Activated T-helper 2 cell treated with anti-CD3 and anti-CD28 coated beads, Interferon-gamma antibody, Interleukin-2, Interleukin-4, amounts not matched to agents 10 μg/mL and 5 μg/mL and 100 μg/mL, durations not matched to agents 14 hours and 24 hours and 36 hours (primary cell): Measurements from ENCODE around the gene CNOT1. TPM values are rescaled to one million over a fixed set of nuclear protein-coding genes. Genes with fewer than 3 reads are reported as not detected.

ENCODE experiments used
- DNase-seq: peaks from one replicate; pipeline ENCODE4 v3.0.0; 2021; ENCODE audit warnings: low spot score
- H3K27ac Mint-ChIP-seq: one replicate; pipeline ENCODE4 v1.8.0; 2021; ENCODE audit warnings: mixed read lengths
- H3K27me3 Mint-ChIP-seq: one replicate; pipeline ENCODE4 v1.8.0; 2021; ENCODE audit warnings: low read depth, mixed read lengths
- H3K36me3 Mint-ChIP-seq: one replicate; pipeline ENCODE4 v1.8.0; 2021; ENCODE audit warnings: low read depth, mixed read lengths
- H3K4me1 Mint-ChIP-seq: one replicate; pipeline ENCODE4 v1.8.0; 2021; ENCODE audit warnings: low read depth, mixed read lengths
- H3K4me3 Mint-ChIP-seq: one replicate; pipeline ENCODE4 v1.8.0; 2021; ENCODE audit warnings: low read depth, mild to moderate bottlenecking, moderate library complexity, mixed read lengths
- H3K9me3 Mint-ChIP-seq: one replicate; pipeline ENCODE4 v1.8.0; 2021; ENCODE audit warnings: mixed read lengths
- intact Hi-C: fragments of 100-400 bp; cut with micrococcal nuclease; formaldehyde crosslinking; loops from one replicate; pipeline ENCODE4 v1.15.1; 2023
- total RNA-seq: library from RNA; stranded (reverse); gene quantifications from 2 replicates; pipeline ENCODE4 v1.2.3, GENCODE V29; 2022

The CNOT1 gene
- total RNA-seq, 1 donor from 2014 or later = 264 TPM

DNA sequence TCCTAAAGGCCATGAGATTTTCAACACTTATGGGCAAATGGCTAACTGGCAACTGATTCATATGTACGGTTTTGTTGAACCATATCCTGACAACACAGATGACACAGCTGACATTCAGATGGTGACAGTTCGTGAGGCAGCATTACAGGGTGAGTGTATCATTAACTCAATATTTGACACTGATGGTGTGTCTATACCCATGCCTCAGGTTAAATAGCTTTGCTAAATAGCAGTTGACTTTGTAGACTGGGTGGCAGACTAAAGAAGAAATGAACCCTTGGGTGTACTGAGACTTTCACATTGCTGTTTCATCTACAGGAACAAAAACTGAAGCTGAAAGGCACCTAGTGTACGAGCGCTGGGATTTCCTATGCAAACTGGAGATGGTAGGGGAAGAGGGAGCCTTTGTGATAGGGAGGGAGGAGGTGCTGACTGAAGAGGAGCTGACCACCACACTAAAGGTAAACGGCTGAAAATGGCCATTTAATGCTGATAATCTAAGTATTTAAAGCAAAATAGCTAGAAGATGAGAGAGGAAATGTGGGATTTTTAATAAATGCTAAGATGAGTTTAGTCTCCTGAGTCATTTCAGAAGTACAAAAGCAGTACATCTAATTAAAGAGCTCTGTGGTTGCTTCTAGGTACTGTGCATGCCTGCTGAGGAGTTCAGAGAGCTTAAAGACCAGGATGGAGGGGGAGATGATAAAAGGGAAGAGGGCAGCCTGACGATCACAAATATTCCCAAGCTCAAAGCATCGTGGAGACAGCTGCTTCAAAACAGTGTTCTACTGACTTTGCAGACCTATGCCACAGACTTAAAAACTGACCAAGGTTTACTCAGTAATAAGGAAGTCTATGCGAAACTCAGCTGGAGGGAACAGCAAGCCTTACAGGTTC, 111.3 kb downstream of the CNOT1 start:
- Mint-ChIP-seq H3K27ac (no peak overlapping the region), H3K36me3 (peaks cover 53% of the 10 kb centered on the region)
- intact Hi-C loops = loop anchor here (5.0 kb wide), 1 partner anchor 214 kb away; the partner anchor contains the start of gene GOT2

DNA sequence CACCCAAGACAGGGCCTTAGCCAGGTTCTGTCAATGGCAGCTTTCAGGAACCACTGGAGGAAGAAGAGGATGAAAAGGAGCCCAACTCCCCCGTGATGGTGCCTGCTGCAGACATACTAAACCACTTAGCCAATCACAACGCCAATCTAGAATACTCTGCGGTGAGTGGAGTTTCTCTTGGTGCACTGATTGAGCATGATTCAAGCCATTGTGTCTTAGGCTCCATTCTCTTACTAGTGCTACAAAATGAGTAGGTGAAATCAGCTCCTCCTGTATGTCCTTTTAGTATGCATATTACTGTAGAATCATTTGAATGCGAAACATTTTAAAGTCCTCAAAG, 112.9 kb downstream of the CNOT1 start:
- H3K4me3 Mint-ChIP-seq = peak overlapping the region; percentile 77
- intact Hi-C loops = loop anchor here (5.0 kb wide), 1 partner anchor 216 kb away; the partner anchor contains the start of gene GOT2
- H3K27me3 Mint-ChIP-seq = no peaks in the 10 kb centered on the region
- peaks cover 43% of the 10 kb centered on the region for H3K36me3 Mint-ChIP-seq
- H3K9me3 Mint-ChIP-seq = no peaks in the 10 kb centered on the region
- H3K27ac Mint-ChIP-seq = no peak overlapping the region
- H3K4me1 Mint-ChIP-seq = peaks cover 31% of the 10 kb centered on the region
- no peak for DNase-seq

More for the DNA sequence above, 111.3 kb downstream of the CNOT1 start:
- DNase-seq = no peak
- peaks cover 31% of the 10 kb centered on the region for H3K4me1 Mint-ChIP-seq
- no peaks in the 10 kb centered on the region for H3K27me3 Mint-ChIP-seq
- H3K9me3 Mint-ChIP-seq = no peaks in the 10 kb centered on the region
- H3K4me3 Mint-ChIP-seq = no peak overlapping the region

DNA sequence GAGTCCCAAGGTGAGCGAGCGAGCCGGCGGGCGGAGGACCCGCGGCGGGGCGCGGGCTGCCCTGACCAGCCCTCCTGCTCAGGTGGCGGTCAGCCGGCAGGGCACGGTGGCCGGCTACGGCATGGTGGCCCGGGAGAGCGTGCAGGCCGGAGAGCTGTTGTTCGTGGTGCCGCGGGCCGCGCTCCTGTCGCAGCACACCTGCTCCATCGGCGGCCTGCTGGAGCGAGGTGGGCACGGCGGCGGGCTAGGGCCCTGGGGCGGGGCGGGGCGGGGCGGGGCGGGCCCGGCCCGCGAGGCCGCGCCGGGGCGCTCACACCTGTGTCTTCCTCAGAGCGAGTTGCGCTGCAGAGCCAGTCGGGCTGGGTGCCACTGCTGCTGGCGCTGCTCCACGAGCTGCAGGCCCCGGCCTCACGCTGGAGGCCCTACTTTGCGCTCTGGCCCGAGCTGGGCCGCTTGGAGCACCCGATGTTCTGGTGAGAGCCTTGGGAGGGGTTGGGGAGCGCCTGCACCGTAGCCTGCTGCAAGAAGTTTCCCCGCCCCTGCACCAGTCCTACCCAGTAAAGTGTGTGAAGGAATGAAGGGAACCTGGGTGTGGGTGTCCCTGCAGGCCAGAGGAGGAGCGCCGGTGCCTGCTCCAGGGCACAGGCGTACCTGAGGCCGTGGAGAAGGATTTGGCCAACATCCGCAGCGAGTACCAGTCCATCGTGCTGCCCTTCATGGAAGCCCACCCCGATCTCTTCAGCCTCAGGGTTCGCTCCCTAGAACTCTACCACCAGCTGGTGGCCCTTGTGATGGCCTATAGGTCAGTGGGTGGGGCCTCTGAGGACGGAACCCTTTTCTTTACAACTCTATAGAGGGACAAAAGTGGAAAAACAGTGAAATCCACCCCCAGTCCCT, 113.5 kb downstream of the CNOT1 start:
- Mint-ChIP-seq H3K27me3 (no peaks in the 10 kb centered on the region), H3K4me3 (peak overlapping the region; percentile 86), H3K4me1 (peaks cover 31% of the 10 kb centered on the region), H3K9me3 (no peaks in the 10 kb centered on the region), H3K27ac (no peak overlapping the region), H3K36me3 (peaks cover 38% of the 10 kb centered on the region)
- intact Hi-C loops = loop anchor here (1.0 to 5.0 kb wide), 2 partner anchors 114 to 216 kb away; partner anchors contain the start of gene GOT2
- peak; percentile 28 for DNase-seq

DNA sequence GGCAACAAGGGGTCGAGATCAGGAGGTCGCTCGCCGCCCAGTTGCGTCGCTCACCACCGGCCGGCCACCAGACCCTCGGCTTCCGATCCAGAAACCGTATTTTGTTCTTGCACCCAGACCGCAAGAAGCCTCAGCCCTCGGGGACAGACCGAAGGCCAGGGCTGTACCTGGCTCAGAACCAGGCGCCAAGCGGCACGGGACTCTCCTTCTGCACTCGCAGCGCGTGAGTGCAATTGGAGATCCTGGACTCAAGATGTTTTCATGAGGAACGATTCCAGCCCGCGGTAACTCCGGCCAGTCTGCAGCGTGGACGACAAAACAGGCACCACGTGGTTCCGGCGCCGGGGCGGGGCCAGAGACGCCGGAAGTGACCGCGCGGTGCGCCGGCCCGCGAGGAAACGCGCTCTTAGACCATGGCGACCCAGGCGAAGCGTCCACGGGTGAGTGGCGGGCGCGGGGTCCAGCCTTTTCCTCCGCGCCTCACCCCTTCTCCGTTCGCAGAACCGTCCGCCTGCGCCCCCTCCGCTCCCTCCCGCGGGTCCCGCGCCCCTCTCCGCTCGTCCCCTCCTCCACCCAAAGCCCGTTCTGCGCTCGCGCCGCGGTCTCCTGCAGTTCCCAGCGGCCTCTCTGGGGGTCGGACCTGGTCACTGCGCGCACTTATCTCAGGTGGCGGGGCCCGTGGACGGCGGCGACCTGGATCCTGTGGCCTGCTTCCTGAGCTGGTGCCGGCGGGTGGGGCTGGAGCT, 114.3 kb downstream of the CNOT1 start, which contains the start of gene SETD6:
Gene SETD6, plus strand, starts transcription at position 393 of the 746 bp plus-strand sequence. Its CDS starts 21 bp downstream, at position 414.
- Mint-ChIP-seq H3K27ac (peak within 1 kb of the TSS; percentile 73), H3K4me3 (peak within 1 kb of the TSS; percentile 86), H3K27me3 (no peaks in the 10 kb centered on the region), H3K36me3 (peaks cover 30% of the 10 kb centered on the region), H3K4me1 (peaks cover 31% of the 10 kb centered on the region), H3K9me3 (no peaks in the 10 kb centered on the region)
- DNase-seq = peak; percentile 70
- intact Hi-C loops = loop anchor here (1.0 to 5.0 kb wide), 2 partner anchors 115 to 217 kb away; partner anchors contain the start of gene GOT2

DNA sequence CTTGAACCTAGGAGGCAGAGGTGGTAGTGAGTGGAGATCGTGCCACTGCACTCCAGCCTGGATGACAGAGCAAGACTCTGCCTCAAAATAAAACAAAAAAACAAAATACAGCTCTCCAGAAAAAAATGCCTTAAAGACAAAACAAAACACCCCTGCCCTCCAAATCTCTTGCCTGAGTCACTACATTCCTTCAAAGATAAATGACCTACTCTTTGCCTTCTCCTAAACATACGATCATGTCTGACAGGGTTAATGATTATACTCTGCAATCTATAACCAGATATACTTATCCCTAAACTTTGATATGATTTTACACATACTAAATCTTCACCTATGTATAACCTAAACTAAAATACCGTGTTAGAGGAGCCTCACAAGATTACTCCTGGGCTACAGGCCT, 115.8 kb downstream of the CNOT1 start:
- intact Hi-C loops = no loop called here
- DNase-seq = no peak
- Mint-ChIP-seq H3K4me1 (peaks cover 25% of the 10 kb centered on the region), H3K9me3 (no peaks in the 10 kb centered on the region), H3K27me3 (no peaks in the 10 kb centered on the region), H3K4me3 (no peak overlapping the region), H3K27ac (no peak overlapping the region), H3K36me3 (peaks cover 18% of the 10 kb centered on the region)

DNA sequence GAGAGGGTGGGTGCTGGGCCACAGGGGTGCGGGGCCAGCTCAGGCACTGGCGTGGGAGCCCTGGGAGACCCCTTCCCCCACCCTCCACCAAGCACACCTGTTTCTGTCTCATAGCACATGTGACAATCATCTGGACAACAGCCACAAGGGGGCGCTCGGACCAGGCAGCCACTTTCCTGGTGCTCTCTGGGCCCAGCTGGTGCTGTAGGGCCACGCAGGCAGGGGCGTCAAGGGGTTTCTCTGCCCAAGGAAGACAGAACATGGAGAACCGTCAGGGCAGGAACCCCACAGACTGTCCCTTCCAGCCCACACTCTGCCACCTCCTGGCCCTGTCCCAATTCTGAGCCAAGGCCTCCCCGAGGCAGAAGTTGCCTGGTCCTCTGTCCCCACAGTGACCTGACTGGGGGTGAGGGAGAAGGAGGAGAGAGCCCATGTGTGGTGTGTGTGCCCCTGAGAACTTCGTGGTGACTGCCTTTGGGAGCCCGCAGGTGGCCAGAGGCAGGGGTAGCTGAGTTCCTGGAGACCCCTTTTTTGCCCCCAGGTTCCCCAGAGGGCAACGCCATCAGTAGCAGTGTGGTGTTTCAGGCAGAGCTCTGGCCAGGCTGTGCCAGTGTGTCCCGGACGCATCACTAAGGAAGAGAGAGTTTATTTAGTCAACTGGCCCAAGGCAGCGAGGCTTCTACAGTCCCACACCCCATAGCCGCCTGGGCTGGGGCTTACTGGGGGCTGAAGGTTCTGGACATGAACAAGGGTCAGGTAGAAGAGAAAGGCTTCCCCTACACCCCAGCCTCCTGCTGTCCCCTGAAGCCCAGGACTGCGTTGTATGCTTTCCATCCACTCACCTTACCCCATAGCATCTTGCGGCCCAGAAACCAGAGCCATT, 117.5 kb downstream of the CNOT1 start:
- intact Hi-C loops = loop anchor here (1.0 kb wide), 2 partner anchors 149 to 244 kb away; no protein-coding TSS in a partner anchor
- no peaks in the 10 kb centered on the region for H3K9me3 Mint-ChIP-seq
- no peak overlapping the region for H3K27ac Mint-ChIP-seq
- no peak overlapping the region for H3K4me3 Mint-ChIP-seq
- no peaks in the 10 kb centered on the region for H3K27me3 Mint-ChIP-seq
- peaks cover 5% of the 10 kb centered on the region for H3K36me3 Mint-ChIP-seq
- peak; percentile 69 for DNase-seq
- peaks cover 18% of the 10 kb centered on the region for H3K4me1 Mint-ChIP-seq

DNA sequence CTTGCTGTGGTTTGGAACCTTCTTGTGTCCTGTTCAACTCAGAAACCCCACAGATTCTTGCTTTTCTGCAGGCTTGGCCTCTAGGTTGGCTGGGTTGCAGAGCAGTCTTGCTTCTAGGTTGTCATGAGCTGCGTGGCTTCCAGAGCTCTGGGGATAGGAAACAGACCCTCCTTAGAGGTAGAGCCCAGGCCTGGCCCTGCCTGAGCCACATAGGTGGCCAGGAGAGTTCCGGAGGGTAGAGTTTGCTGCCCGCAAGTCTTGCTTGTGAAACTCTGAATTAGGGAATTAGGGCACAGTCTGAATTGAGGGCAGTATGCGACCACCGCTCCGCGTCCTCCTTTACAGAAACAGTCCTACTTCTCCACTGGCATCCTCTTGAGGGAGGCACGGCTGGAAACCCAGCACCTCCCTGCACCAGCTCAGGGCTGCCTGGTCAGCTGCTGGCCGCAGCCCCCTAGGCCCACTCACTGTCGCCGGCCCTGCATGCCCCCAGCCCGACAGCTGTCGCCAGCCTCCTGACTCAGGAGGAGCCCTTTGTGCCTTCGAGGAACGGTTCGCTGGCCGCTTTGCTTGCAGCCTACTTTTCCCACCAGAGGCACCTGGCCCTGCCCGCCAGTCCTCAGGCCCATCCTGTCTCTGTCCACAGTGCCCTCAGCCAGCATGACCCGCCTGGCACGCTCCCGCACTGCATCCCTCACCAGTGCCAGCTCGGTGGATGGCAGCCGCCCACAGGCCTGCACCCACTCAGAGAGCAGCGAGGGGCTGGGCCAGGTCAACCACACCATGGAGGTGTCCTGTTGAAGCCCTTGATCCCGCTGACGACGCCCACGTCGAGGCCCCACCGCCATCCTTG, 118.6 kb downstream of the CNOT1 start:
- Mint-ChIP-seq H3K4me3 (no peak overlapping the region), H3K27ac (no peak overlapping the region), H3K36me3 (no peaks in the 10 kb centered on the region)

DNA sequence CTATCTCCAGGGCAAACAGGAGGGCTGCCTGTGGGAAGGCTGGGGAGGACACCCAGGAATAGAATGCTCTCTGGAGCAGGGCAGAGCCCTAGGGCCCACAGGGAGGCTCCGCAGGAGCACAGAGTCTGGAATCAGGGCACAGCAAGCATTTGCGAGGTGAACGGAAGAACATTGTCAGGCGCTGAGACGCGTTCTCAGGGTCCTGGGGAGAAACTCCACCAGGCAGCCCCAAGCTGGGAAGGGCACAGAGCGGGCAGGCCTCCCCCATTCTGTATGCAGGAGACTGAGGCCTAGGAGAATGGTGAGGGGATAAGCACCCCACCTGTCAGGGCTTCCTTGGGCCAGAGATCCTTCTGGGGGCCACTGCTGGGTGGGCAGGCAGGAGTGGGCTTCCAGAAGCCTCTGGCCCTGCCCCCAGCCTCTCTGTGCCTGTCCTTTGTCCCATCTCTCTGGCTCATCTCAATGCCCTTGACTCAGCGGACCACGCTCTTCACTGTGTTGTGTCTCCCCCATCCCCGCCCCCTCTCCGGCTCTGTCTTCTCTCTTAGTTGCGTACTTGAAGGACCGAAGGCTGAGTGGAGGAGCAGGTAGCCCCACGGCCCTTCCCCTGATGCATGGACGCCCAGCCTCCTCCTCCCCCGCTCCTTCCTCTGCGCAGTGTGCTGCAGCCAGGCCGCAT, 119.4 kb downstream of the CNOT1 start:
- Mint-ChIP-seq H3K9me3 (no peaks in the 10 kb centered on the region), H3K36me3 (no peaks in the 10 kb centered on the region), H3K27ac (no peak overlapping the region), H3K4me1 (peaks cover 6% of the 10 kb centered on the region), H3K27me3 (no peaks in the 10 kb centered on the region), H3K4me3 (no peak overlapping the region)
- intact Hi-C loops = no loop called here
- DNase-seq = no peak

More for the DNA sequence above, 118.6 kb downstream of the CNOT1 start:
- DNase-seq = no peak
- Mint-ChIP-seq H3K27me3 (no peaks in the 10 kb centered on the region), H3K9me3 (no peaks in the 10 kb centered on the region), H3K4me1 (peaks cover 6% of the 10 kb centered on the region)
- intact Hi-C loops = no loop called here

DNA sequence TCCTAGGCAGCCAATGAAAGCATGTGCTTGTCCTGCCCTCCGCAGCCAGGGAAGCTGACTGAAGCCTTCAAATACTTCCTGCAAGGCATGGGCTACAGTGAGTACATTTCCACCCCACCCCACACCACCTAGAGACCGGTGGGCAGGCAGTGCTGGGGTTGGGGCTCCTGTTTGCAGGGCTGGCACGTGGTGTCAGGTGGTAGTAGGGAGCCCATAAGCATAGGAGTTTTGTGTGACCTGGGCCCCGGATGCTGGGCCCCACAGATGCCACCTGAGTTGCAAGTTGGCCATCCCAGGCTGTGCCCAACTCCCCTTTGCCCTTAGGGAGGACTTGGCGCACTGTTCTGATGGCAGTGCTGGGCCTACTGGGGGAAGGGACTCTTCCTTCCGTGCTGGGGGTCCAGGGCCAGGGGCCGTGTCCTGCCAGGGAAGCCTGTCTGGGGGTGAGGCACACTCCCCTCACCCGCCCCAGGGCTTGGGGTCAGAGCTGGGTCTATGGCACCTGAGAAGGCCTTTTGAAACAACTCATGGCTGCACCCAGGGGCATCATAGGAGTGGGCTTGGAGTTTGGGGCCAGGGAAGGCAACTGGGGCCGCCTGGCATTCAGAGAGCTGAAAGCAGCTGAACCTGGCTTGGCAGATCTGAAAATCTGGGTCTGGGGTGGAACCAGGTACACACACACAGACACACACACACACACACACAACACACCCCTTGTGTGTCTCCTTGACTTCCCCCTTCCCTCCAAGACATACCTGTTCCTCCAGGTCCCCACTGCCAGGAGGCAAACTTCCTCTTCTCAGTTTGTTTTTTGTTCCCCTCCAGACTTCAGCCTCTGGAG, 120.2 kb downstream of the CNOT1 start:
- intact Hi-C loops = no loop called here
- Mint-ChIP-seq H3K36me3 (no peaks in the 10 kb centered on the region), H3K27me3 (no peaks in the 10 kb centered on the region), H3K27ac (no peak overlapping the region), H3K9me3 (no peaks in the 10 kb centered on the region), H3K4me3 (no peak overlapping the region), H3K4me1 (no peaks in the 10 kb centered on the region)
- DNase-seq = no peak

DNA sequence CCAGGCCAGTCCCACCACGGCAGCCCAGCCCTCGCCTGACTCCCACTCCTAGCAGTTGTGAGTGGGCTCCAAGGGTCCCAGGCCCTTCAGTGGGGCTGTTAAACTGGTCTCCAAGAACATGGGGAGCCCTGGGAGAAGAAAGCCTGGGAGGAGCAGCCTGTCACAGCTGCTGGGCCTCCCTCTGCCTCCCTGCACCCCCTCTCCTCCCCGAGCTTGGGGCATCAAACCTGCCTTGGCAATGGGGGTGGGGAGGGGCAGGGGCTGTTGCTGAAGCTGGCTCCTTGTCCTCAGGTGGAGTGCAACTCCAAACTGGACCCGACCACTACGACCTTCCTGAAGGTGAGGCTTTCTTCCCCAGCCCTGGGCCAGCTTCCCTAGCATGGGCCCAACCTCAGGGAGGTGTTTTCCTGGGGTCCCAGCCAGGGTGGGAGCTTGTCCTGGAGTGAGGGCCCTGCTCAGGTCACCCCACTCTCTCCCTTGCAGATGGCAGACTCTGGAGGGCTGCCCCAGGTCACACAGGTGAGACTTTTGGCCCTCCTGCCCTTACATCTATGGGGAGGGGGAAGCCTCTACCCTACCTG, 120.9 kb downstream of the CNOT1 start:
- no peaks in the 10 kb centered on the region for H3K27me3 Mint-ChIP-seq
- H3K36me3 Mint-ChIP-seq = no peaks in the 10 kb centered on the region
- H3K27ac Mint-ChIP-seq = no peak overlapping the region
- H3K4me3 Mint-ChIP-seq = no peak overlapping the region
- no peaks in the 10 kb centered on the region for H3K4me1 Mint-ChIP-seq
- peak; percentile 5 for DNase-seq
- intact Hi-C loops = no loop called here
- H3K9me3 Mint-ChIP-seq = no peaks in the 10 kb centered on the region
